Measurements from ENCODE around the gene PLA2G2F. TPM values are rescaled to one million over a fixed set of nuclear protein-coding genes. Genes with fewer than 3 reads are reported as not detected.
A peak's percentile ranks its signal among the peaks of the same experiment; 100 is the strongest.

PLA2G2F gene
- total RNA-seq, 4 donors from 2014 or later: 0.07 TPM; not detected in 3

DNA sequence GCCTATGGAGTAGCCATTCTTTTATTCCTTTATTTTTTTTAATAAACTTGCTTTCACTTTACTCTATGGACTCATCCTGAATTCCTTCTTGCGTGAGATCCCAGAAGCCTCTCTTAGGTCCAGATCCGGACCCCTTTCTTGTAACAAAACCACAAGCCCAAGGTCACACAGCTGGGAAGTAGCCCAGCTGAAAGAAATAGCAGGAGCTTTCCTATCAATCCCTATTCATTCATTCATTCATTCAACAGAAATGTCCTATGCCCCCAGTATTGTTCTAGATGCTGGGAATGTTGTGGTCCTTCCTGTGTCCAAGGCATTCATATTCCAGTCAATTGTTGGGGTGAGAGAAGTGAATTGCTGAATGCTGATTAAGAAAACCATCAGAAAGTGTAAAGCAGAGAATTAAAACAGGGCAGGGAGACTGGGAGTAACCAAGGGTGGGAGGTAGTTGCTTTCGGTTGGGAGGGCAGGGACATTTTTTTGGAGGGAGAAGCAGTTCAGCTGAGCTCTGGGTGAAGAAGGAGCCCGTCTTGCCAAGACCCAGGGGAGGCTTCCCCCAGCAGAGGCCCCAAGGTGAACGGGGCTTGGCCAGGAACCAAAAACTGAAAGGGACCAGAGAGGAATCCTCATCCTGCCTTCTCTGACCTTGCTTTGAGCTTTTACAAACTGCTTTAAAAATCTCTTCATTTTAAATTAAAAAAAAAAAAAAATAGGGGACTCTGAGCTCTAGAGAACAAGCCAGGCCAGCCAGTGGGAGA lies 30.6 kb upstream of the PLA2G2F start:
- peak overlapping the region; percentile 49 to 70 for H3K27ac ChIP-seq
- H3K9me3 ChIP-seq: no peaks in the 10 kb centered on the region
- H3K4me1 ChIP-seq: peaks cover 0 to 11% of the 10 kb centered on the region in 2 donors
- no peak for TF ChIP-seq POLR2A (IDR thresholded peaks at IDR 0.05)
- TF ChIP-seq, protein P1, sequence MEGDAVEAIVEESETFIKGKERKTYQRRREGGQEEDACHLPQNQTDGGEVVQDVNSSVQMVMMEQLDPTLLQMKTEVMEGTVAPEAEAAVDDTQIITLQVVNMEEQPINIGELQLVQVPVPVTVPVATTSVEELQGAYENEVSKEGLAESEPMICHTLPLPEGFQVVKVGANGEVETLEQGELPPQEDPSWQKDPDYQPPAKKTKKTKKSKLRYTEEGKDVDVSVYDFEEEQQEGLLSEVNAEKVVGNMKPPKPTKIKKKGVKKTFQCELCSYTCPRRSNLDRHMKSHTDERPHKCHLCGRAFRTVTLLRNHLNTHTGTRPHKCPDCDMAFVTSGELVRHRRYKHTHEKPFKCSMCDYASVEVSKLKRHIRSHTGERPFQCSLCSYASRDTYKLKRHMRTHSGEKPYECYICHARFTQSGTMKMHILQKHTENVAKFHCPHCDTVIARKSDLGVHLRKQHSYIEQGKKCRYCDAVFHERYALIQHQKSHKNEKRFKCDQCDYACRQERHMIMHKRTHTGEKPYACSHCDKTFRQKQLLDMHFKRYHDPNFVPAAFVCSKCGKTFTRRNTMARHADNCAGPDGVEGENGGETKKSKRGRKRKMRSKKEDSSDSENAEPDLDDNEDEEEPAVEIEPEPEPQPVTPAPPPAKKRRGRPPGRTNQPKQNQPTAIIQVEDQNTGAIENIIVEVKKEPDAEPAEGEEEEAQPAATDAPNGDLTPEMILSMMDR (IDR thresholded peaks at IDR 0.05): no peak
- H3K4me3 ChIP-seq: no peak overlapping the region
- H3K27me3 ChIP-seq: no peaks in the 10 kb centered on the region
- peak; percentile 24 to 26 for DNase-seq
- intact Hi-C loops (cut with DNase I; ENCODE audit: low total_unique reads): no loop called here
- no peaks in the 10 kb centered on the region for H3K36me3 ChIP-seq

DNA sequence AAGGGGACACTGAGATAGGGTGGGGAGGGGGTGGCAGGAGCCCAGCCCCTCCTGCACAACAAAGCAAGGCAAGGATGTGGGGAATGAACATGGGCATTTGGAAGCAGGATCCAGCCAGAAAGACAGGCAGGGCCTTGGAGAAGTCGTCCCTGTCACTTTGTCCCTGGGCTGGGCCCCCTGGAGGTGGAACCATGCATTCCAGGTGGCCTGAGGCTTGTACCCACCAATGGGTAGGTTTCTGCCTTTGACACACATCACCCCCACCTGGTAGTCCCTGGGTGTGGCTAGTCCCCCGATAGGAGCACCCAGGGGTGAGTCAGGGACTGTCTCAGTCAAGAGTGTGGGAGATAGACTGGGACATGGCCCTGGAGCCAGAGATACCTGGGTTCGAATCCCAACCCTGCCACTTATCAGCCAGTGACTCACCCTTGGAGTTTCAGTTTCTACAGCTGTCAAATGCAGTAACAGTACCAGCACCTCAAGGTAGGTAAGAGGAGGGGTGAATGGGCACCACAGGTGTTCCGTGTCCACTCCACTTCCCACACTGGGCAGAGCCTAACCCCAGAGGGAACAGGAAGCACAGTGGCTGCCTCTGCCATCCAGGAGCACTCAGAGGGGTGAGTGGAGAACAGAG lies 29.8 kb upstream of the PLA2G2F start:
- TF ChIP-seq, protein P1 (IDR thresholded peaks at IDR 0.05): no peak
- TF ChIP-seq POLR2A (IDR thresholded peaks at IDR 0.05): no peak
- H3K36me3 ChIP-seq: no peaks in the 10 kb centered on the region
- H3K27me3 ChIP-seq: no peaks in the 10 kb centered on the region
- peaks cover 0 to 11% of the 10 kb centered on the region in 2 donors for H3K4me1 ChIP-seq
- DNase-seq: no peak
- no peaks in the 10 kb centered on the region for H3K9me3 ChIP-seq
- H3K4me3 ChIP-seq: no peak overlapping the region
- peak overlapping the region; percentile 49 to 70 for H3K27ac ChIP-seq
- intact Hi-C loops (cut with DNase I; ENCODE audit: low total_unique reads): no loop called here

DNA sequence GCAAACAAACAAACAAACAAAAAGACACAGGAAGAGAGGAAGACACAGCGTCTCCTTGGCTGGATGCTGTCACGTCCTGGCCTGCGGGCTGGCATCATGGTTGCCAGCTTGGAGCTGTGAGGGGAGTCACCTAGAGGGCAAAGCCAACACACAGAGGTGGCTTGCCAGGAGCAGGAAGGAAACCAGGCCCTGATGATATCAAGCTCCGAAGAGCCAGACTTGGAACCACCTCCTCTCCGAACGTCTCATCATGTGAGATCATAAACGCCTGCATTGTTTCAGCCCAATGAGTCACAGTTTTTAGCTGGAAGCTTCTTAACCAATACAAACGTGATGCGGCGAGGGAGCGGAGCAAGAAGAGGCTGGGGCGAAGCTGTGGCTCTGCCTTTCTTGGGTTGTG lies 28.4 kb upstream of the PLA2G2F start:
- Histone ChIP-seq H3K9me3 (no peaks in the 10 kb centered on the region), H3K4me3 (no peak overlapping the region), H3K27me3 (no peaks in the 10 kb centered on the region), H3K4me1 (peaks cover 0 to 11% of the 10 kb centered on the region in 2 donors), H3K27ac (peak overlapping the region; percentile 36 to 70), H3K36me3 (no peaks in the 10 kb centered on the region)
- intact Hi-C loops (cut with DNase I; ENCODE audit: low total_unique reads): no loop called here
- TF ChIP-seq, protein P1 (IDR thresholded peaks at IDR 0.05): no peak
- no peak for TF ChIP-seq POLR2A (IDR thresholded peaks at IDR 0.05)
- peak; percentile 32 to 66 for DNase-seq

DNA sequence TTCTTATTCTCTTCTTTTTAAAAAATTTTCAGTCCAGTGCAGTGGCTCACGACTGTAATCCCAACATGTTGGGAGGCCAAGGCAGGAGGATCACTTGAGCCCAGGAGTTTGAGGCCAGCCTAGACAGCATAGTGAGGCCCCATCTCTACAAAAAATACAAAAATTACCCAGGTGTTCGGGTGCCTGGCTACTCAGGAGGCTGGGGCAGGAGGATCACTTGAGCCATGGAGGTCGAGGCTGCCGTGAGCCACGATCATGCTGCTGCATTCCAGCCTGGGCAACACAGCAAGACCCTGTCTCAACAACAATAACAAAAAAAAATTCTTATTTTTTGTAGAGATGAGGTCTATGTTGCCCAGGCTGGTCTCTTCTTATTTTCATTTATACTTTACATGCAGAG lies 27.7 kb upstream of the PLA2G2F start:
- Histone ChIP-seq H3K9me3 (no peaks in the 10 kb centered on the region), H3K4me1 (peaks cover 0 to 11% of the 10 kb centered on the region in 2 donors), H3K36me3 (no peaks in the 10 kb centered on the region), H3K27me3 (no peaks in the 10 kb centered on the region), H3K4me3 (no peak overlapping the region), H3K27ac (no peak overlapping the region)
- intact Hi-C loops (cut with DNase I; ENCODE audit: low total_unique reads): no loop called here
- no peak for DNase-seq
- TF ChIP-seq POLR2A (IDR thresholded peaks at IDR 0.05): no peak
- TF ChIP-seq, protein P1 (IDR thresholded peaks at IDR 0.05): no peak

Measured in uterus (tissue), 4 donors.